ENCODE results near the gene BAG3. TPM values are rescaled to one million over a fixed set of nuclear protein-coding genes. Genes with fewer than 3 reads are reported as not detected.

The BAG3 gene
- total RNA-seq, result 39.1 and 55.1 TPM in 2 replicates

DNA sequence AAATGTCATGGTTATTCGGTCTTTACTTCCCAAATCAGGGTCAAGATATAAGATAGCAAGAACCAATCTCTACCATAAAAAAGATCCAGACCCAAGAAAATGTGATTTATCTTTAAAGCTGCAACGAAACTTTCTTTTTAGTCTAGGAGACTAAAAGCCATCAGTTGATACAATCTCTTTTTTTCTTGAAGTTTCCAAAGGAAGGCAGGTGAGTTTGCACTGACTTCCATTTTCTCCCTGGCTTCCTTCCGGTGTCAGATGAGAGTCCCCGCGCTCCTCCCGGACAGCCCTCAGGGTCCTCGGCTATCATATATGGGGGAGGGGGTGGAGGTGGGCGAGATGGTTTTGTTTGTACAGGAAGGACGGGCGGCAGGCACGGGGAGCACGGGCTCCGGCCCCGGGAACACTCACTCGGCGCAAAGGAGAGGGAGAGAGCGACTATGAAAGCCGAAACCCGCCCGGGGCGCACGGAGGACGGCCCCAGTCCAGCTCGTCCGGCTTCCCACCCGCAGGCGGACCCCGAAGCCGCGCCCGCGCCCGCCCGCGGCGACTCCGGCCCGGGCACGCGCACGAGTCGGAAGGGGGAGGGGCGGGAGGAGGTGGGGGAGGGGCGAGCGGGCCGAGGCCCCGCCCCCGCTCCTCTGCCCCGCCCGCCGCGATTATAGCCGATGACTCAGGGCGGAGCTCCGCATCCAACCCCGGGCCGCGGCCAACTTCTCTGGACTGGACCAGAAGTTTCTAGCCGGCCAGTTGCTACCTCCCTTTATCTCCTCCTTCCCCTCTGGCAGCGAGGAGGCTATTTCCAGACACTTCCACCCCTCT lies at the start of gene BAG3:
Gene BAG3 (plus strand): TSS at position 689 of the 822 bp plus-strand sequence. CDS start 296 bp downstream, outside the sequence.
- TF ChIP-seq, protein P1, sequence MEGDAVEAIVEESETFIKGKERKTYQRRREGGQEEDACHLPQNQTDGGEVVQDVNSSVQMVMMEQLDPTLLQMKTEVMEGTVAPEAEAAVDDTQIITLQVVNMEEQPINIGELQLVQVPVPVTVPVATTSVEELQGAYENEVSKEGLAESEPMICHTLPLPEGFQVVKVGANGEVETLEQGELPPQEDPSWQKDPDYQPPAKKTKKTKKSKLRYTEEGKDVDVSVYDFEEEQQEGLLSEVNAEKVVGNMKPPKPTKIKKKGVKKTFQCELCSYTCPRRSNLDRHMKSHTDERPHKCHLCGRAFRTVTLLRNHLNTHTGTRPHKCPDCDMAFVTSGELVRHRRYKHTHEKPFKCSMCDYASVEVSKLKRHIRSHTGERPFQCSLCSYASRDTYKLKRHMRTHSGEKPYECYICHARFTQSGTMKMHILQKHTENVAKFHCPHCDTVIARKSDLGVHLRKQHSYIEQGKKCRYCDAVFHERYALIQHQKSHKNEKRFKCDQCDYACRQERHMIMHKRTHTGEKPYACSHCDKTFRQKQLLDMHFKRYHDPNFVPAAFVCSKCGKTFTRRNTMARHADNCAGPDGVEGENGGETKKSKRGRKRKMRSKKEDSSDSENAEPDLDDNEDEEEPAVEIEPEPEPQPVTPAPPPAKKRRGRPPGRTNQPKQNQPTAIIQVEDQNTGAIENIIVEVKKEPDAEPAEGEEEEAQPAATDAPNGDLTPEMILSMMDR (conservative IDR thresholded peaks at IDR 0.05; ENCODE audit: low read depth, low read length), result no peak

DNA sequence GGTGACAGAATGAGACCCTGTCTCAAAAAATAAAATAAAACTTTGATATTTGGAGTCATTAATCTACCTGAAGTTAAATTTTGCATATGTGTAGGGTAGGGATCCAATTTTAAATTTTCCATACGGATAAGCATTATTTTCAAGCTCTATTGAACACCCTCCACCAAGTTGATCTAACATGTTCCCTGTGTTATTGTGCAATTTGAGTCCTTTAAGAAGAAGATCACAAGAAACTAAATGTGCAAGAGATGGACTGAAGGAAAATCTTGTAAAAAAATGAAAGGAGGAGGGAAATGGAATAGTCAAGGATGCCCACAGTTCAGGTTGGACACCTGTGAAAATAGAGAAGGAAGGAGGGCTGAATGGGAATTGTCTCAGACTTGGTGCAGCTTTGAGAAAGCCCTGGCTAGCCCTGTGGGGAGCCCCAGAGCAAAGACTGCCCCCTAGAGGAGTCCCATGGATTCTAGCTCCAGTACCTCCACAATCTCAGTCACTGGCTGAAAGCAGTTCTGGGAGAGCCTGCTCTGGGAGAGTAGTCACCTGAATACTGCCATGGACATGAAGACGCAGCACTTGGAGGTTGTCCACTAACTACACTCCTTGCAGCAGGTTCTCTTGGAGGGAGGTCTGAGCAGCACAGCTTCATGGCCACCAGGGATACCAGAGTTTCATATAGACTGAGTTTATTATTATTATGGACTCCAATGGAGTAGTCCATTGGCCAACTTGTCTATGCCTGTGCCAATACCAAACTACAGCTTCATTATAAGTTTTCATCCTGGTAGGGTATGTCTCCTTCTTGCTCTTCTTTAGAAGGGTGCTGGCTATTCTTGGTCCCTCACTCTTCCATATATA lies 48.7 kb upstream of the BAG3 start:
- no peak overlapping the region for H3K4me3 ChIP-seq (ENCODE audit: low read depth, low read length)
- DNase-seq (ENCODE audit: low read depth), result no peak
- TF ChIP-seq, protein P1 (conservative IDR thresholded peaks at IDR 0.05; ENCODE audit: low read depth, low read length), result peak; percentile 82

More for the DNA sequence above, at the start of gene BAG3:
- peak within 1 kb of the TSS; percentile 89 for H3K4me3 ChIP-seq (ENCODE audit: low read depth, low read length)
- DNase-seq (ENCODE audit: low read depth), result no peak

DNA sequence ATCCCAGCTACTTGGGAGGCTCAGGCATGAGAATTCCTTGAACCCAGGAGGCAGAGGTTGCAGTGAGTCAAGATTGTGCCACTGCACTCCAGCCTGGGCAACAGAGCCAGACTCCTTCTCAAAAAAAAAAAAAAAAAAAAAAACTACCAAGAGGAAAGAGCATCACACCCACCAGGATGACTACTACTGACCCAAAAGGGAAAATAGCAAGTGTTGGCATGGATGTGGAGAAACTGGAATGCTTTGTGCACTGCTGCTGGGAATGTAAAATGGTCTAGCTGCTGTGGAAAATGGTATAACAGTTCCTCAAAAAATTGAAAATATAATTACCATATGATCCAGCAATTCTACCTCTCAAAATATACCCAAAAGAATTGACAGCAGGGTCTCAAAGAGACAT lies 46.7 kb upstream of the BAG3 start:
- H3K4me3 ChIP-seq (ENCODE audit: low read depth, low read length), result no peak overlapping the region
- no peak for DNase-seq (ENCODE audit: low read depth)
- TF ChIP-seq, protein P1 (conservative IDR thresholded peaks at IDR 0.05; ENCODE audit: low read depth, low read length), result no peak

DNA sequence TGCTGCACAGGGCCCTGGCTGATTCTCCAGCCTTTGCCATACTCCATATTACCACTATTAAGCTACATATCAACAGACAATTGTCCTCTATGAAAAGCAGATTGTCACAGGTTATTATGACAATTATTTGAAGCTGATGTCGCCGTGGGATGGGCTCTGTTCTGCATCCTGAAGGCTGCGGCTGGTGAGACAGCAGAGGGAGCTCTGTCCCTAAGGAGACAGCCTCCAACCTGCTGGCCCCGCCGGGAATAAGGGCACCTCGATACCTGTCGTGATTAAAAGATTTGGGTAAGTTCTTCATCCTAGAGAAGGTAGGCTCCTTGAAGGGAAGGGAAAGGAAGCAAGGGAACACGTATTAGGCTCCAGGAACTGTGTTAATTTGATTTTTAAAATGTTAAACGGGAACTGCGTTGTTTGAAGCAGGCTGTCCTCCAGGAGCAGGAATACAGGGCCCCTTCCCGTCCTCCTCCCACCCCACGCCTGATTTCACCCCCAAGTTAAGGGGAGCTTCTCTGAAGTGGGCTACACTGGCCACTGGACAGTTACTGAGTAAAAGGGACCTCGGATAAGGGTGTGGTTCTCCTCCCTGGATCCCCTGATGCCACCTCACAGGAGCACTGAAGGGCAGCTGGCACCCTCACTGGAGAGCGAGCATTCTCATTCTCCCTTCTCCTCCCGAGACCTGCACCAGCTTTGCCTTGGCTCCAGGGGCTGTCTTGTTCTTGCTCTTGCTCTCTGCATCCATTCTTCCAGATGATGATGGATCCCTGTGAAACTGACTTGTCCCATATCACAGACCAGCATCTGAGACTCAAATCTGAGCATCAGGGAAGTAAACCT lies 42.6 kb upstream of the BAG3 start:
- no peak for DNase-seq (ENCODE audit: low read depth)
- TF ChIP-seq, protein P1 (conservative IDR thresholded peaks at IDR 0.05; ENCODE audit: low read depth, low read length), result peak; percentile 82
- H3K4me3 ChIP-seq (ENCODE audit: low read depth, low read length), result no peak overlapping the region

DNA sequence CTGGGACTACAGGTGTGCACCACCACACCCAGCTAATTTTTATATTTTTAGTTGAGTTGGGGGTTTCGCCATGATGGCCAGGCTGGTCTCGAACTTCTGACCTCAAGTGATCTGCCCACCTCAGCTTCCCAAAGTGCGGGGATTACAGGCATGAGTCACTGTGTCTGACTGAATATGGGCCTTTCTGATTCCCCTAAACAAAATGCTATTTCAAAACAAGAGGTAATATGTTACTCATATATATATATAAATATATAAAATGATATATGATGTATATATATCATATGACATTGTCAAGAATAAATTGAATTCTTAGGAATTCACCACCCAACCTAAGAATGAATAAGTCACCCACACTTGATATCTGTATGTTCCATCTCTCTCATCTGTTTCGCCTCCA lies 41.7 kb upstream of the BAG3 start:
- TF ChIP-seq, protein P1 (conservative IDR thresholded peaks at IDR 0.05; ENCODE audit: low read depth, low read length), result no peak
- no peak for DNase-seq (ENCODE audit: low read depth)
- no peak overlapping the region for H3K4me3 ChIP-seq (ENCODE audit: low read depth, low read length)

DNA sequence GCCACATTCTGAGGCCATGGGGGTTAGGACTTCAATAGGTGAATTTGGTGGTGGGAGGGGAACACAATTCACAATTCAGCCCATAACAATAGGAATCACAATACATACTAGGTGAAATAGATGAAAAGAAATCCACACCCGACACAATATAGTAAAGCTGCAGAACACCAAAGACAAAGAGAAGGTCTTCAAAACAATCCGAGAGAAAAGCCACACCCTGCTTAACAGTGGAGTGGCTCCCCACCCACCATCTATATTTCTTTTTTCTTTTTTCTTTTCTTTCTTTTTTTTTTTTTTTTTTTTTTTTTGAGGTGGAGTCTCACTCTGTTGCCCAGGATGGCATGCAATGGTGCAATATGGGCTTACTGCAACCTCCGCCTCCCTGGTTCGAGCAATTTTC lies 39.7 kb upstream of the BAG3 start:
- no peak overlapping the region for H3K4me3 ChIP-seq (ENCODE audit: low read depth, low read length)
- DNase-seq (ENCODE audit: low read depth), result no peak
- TF ChIP-seq, protein P1 (conservative IDR thresholded peaks at IDR 0.05; ENCODE audit: low read depth, low read length), result no peak
